GM18498 (cell line): ENCODE measurements around the gene MYO1D.
A peak's percentile ranks its signal among the peaks of the same experiment; 100 is the strongest.
"Not testable (repeated sequence)": the region's sequence is repeated elsewhere in the genome, so short reads cannot be mapped to it uniquely, and the experiment has no call there.

Source experiments
- ATAC-seq: cut with Tn5 transposase; IDR thresholded peaks from one replicate; pipeline ENCODE4 v1.9.1; 2021; ENCODE audit warnings: mild to moderate bottlenecking, moderate library complexity; ENCODE audit not compliant: unreplicated experiment

The MYO1D gene

DNA sequence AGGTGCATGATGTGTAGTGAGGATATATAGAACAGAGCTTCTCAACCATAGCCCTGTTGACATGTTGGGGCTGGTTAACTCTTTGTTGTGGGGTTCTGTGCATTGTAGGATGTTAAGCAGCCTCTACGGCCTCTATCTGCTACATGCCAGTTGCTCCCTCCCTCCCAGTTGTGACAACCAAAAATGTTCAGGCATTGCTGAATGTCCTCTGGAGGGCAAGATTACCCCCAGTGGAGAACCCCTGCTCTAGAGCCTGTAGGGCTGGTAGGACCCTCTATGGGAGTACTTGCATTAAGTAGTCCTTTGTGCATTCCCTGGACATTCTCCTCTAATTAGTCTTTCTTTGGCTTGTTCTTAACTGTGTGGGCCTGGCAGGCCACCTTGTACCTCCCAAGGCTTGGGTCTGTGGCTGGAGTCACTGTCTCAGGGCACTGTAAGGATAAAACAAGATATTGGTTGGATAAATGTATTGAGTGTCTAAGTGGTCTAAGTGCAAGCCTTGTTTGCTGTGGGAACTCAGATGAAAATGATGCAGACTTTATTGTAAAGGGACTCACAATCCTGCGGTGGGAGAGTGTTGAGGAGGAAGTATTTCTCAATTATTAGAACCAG, 19.8 kb upstream of the MYO1D start:
- ATAC-seq: no peak

DNA sequence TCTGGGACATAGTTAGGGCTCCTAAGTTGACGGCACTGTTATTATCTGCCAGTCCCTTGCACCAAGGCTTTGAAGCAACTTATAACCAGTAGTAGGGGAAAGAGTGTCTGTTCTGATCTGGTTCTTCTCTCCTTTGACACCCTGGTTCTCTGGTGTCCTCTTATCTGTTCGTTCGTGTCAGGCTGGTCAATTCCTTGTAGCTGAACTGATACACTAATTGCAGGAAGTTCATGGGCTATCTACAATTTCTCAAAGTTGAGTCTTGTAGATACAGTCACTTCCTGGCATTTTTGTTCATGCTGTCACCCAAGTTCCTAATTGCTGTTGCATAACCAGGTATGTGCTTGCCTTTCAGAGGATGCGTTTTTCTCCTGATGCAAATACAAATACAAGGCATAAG, 17.3 kb upstream of the MYO1D start:
- ATAC-seq: no peak

DNA sequence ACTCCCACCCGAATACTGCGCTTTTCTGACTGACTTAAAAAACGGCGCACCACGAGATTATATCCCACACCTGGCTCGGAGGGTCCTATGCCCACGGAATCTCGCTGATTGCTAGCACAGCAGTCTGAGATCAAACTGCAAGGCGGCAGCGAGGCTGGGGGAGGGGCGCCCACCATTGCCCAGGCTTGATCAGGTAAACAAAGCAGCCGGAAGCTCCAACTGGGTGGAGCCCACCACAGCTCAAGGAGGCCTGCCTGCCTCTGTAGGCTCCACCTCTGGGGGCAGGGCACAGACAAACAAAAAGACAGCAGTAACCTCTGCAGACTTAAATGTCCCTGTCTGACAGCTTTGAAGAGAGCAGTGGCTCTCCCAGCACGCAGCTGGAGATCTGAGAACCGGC, 10.5 kb upstream of the MYO1D start:
- not testable (repeated sequence) for ATAC-seq

DNA sequence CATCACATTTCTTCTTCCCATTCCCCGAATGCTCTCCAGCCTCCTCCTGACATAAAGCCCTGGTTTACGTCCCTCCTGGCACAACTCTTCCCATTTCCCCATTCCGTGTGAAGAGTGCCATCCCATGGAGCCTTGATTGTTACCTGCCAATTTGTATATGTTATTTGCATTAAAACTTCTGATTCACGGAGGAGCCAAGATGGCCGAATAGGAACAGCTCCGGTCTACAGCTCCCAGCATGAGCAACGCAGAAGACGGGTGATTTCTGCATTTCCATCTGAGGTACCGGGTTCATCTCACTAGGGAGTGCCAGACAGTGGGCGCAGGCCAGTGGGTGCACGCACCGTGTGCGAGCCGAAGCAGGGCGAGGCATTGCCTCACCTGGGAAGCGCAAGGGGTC, 10.0 kb upstream of the MYO1D start:
- not testable (repeated sequence) for ATAC-seq

DNA sequence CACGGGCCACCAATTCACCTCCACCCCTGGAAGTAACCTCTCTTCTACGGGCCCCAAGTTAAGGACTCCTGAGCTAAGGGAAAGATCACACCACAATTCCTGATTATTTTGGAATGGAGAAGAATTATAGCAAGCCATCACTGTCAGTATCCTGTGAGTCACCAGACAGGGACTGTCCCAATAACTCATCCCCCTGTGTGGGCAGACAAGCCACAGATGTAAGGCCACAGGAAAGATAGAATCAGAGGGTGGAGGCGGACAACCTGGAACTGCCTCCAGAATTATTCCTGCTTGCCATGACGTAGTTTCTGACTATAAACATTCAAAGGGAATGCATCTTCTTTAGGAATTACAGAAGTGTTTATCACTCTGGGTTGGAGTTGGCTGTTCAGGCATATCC, 5.8 kb upstream of the MYO1D start:
- no peak for ATAC-seq

DNA sequence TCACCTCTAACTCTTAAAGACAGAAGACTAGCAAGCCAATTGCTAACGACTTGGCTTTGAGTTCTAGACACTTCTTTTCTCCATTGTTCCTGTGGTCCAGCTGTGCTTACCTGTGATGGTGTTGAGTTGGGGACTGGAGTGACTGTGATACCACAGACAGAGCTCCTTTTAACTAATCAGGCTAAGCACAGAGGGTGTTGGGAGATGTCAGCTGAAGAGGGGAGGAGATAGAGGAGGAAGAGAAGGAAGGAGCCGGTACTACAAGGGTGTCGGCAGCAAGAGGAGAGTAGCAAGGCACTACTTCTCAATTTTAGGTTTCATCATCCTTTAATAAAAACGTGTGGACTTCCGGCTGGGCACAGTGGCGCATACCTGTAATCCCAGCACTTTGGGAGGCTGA, 5.1 kb upstream of the MYO1D start:
- ATAC-seq: no peak

DNA sequence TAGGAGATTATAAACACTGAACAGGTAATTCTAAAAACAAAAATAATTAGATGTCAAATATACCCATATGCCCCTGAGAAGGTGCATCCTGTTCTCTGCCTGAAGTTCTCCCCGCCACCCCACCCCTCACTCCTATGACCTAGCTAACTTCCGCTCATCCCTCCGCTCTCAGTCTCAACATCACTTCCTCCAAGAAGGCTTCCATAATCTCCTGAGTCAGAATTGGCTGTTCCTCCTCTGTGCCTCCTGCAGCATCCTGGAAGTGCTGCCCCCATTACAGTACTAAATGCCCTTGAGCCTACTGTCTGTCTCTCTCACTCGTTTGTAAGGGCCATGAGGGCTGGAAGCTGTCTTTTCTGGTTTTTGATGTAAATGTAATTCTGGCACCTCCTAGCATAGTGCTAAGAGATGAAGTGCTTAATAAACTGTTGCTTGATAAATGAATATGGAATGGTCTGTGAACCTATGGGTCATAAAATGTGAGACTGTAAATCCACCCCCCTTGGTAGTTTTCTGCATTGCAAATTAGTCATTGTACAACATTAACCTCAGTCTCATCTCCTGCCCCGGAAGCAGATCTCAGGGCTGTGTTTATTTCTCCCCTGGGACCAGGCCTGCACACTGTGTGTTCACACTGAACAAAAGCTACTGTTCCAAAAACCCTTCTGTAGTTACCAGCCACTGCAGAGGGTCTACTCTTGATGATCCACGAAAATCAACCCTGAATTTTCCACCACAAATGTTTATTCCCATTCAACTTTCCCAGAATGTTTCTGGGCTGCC, 3.9 kb upstream of the MYO1D start:
- no peak for ATAC-seq

DNA sequence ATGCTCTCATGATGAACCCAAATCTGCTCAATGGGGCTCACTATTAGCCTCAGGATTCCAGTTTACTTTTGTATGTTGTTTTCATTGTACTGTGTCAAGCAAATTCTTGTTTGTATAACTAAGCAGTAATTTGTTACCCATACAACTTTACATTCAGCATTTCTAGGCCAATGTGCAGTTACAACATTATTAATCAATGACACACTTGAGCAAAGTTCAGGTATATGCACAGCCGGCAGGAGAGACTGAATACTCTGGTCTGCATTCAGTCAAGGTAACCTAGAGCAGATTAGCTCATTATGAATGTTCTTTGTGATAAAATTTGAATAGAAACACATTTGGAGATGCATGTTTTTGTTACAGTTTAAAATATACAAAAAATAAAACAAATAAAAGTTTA, 2.2 kb upstream of the MYO1D start:
- no peak for ATAC-seq

DNA sequence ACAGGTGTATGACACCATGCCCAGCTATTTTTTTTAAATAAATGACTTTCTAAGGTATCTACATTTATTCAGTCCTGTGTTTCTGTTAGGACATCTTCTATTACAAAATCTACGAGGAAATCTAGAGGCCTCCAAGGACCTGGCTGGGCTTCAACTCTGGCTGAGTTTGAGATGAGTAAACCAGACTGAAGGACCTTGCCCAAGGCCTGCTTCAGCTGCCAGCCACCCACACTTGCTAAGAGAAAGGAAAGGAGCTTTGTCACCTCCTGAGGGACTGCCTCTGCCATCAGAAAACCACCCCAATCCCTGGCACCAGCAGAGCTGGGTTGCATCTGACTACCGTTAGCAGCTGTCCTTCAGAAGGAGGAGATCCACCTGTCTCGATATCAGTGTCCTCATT, 1.3 kb upstream of the MYO1D start:
- ATAC-seq: no peak

DNA sequence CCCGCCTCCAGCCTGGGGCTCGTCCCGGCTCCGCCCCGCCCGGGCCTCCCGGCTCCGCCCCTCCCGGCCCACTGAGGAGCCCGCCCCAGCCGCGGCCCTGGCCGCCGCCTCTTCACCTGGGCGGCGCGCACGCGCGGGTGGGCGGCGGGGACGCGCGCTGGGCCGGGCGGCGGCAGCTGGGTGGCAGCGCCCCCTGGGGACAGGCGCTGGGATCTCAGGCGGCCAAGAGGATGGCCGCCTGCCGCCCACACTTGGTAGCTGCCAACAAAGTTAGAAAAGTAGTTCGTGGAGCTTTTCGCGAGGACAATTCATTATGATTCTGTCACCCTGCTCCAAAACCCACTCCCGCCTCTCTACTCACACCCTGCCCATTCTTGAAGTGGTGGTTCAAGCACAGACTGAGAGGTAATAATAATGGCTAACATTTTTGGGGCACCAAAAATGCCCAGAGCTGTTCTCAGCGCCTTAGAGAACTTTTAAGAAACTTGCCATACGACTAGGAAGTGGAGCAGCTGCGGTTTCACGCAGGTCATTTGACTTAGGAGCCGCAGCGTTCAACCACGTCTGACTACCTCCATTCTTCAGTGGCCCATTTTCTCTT, 340 bp upstream of the MYO1D start:
- peak; percentile 92 for ATAC-seq

DNA sequence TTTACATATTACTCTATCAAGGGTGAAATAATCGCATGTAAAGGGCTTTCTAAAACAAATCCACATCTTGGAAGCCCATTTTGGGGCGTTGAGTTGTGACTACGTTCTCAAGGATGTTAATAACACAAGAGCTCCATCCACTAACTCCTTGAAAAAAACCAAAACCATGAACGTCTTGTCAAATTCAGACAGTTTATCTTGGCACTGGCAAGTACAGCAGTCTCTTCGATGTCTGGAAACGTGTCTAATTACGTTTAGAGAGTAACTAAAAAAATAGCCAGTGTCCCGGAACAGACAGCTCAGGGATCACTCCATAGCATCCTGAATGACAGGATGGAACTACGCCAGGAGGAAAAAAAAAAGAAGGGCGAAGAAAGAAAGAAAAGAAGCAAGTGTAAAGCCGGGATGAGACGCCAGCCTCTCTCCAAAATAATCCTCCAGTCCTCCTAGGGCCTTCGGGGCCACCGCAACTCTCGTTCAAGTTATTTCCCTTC, 954 bp downstream of the MYO1D start:
- ATAC-seq: no peak

DNA sequence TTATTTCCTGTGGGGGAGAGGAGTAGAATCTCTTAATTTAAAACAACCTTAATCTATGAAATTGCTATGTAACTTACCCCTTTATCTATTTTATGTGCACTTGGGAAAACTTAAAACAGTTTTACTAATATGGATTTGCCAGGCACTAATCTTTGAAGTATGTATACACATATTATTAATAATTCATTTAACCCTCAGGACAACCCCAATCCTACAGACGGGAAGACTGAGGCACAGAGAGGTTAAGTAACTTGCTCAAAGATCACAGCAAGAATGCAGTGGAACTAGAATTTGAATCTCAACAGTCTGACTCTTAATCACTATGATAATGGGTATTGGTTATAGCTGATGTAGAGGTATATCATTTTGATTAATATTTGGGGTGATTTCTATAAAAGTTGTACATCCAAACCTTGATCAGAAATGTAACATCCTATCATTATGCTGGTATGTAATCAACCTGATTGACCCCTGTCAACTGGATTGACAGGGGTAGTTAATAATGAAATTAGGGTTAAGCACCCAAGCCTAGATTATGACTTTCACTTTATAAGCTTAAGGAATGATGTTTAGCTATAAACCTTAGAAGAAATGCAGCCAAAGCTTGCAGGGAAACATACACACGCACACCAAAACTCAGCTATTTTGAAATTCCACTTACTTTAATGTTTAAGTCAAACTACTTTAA, 1.6 kb downstream of the MYO1D start:
- no peak for ATAC-seq

DNA sequence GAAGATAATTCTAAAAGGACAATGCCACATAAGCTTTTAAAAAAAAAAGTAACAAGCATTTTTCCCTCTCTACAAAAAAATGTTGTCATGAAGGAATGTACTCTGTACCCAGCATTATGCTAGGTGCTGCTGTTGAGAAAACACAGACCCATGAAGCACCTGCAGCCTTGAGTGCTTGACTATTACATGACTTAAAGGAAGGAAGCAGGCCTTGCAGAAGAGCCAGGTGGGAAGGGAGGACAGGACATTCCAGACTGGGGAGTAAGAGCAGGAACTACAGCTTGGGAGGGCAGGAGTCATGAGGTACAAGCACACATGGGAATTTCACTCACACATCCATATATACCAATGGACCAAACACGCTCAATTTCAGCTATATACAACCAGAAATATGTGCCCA, 3.8 kb downstream of the MYO1D start:
- ATAC-seq: no peak

DNA sequence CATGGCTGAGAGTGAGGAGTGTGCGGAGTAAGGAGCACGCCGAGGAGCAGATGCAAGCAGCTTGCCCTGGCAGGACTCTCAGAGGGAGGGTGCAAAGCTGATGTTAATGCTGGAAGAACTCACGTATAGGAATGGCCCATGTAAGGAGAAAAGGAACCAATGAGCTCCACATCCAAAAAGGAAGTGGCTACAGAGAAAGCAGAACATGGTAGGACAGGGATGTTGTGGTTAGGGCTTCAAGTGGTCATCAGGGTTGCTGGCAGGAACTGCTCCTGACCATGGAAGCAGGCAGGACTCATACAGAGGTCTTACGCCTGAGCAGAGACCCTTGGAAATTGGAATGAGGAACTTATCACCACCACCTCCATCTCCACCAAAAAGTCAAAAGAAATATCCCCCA, 5.2 kb downstream of the MYO1D start:
- no peak for ATAC-seq

DNA sequence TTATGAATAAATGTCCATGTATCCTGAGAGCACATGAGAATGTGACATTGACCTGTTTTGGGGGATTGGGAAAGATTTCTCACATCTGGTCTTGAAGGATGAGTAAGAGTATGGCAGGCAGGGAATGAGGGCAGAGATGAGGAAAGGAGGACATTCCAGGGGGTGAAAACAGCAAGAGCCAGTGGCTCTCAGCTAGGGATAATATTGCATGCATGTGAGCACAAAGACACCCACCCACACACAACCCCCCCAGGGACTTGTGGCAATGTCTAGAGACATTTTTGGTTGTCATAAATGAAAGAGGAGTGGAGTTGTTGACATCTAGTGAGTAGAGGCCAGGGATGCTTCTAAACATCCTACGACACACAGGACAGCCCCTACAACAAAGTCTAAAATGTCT, 6.0 kb downstream of the MYO1D start:
- no peak for ATAC-seq

DNA sequence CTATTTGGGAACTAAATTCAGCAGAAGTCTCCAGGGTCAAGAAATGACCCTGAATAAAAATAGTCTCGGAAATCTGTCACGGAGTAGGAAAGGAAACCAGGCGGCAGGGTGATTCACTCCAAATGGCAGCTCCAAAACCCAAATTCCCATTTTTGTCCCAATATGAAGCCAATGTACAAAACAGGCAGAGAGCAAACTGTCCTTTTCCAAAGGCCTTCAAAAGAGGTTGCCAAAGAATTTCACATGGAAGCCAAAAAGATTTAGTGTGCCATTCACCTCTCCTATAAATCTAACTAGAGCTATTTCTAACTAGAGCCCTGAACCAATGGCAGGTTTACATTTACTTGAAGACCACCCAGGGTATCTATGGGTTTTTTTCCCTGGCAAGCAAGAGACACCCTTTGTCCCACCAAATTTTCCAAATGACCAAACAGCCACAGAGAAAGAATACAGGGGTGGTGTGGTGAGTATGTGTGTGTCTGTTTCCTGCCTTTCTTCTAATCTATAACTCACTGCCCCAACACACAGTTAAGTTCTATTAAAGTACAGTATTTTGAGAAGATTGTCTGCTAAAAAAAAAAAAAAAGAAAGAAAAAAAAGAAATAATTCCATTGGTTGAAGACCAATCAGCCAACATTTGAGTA, 6.8 kb downstream of the MYO1D start:
- no peak for ATAC-seq

DNA sequence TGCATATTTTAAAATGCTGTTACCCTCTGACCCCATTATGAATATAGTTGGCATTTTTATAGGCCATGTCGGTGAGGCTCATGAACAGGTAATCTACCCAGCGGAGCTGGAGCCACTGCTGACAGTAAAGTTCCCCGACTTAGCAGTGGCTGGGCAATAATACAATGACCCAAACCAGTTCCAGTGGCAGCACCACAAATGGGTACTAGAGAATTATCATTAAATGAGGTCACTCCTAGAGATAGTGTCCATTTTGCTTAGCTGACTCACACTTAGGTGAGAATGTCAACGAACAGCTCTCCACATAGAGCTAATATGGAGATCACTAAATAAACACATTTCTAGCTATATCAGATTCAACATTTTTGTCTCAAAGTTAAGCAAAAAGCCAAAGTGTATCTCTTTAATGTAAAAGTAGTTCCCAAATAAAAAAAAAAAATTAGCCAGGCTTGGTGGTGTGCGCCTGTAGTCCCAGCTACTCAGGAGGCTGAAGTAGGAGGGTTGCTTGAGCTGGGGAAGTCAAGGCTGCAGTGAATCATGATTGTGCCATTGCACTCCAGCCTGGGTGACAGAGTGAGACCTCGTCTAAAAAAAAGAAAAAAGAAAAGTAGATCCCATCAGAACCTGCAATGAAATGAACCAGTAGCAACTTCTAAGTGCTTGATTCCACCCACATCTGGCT, 7.4 kb downstream of the MYO1D start:
- no peak for ATAC-seq

DNA sequence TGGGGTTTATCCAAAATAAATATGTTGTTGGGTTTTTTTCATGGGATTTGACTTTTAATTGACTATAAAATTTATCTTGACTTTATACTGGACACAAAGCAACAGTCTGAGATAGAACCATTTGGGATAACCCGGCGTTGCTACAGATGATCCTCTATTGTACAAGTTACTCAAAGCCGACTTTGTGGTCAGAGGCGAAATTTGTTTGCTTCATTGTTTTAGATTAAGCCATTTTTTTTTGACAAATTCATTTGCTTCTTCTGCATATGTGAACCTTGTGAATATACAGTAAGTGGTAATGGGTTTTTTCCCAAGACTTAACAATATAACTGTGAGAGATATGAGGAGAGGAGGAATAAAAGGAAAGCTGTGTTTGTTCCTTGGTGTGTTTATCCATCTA, 11.8 kb downstream of the MYO1D start:
- no peak for ATAC-seq

DNA sequence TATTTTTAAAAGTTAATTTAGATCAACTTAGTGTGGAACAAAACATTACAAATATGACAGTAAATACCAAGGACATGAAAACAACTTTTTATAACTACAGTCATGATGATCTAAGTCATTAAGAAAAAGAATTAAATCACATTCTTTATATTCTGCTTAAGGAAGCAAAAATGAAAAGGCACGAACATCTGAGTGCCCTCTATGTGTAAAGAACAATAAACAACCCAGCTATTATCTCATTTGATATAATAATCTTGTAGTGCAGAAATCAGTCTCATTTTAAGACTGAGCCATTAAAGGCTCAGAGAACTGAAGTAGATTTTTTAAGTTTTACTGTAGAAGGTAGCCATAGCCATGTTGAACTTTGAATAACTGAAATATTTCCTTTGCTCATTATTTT, 13.4 kb downstream of the MYO1D start:
- ATAC-seq: no peak

DNA sequence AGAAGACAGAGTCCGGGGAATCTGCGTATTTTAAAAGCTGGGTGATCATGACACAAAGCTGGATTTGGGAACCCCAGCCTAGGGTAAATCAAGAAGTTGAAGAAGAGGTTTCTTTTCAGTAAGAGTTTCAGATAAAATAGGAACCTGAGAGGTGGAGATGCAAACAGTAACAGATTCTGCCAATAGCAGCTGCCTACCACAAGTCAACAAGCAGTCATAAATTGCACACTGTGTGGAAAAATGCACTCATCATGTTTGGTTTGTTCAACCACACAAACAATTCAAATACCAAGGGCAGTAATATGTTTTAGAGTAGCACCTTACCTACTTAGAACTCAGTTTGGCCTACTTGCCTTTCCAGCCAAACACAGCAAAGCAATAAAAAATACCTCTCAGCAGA, 14.0 kb downstream of the MYO1D start:
- no peak for ATAC-seq

DNA sequence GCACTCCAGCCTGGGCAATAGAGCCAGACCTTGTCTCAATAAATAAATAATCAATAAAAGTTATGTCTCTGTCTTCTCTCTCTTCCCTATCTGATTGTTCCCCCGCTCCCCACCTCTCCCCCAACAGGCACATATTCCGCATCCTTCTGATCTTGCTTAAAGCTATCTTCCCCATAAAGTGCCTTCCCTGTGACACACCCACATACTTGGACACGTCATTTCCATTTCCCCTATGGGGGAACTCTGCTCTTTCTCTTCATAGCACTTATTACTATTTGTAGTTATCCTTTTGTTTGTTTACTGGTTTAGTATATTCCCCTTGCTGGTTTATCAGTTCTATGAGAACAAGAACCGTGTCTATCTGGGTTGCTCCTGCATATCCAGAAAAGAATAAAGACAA, 14.9 kb downstream of the MYO1D start:
- no peak for ATAC-seq
